NCI-H2029 (cell line): ENCODE measurements around the gene DAB1.

Experiments
- DNase-seq: peaks from one replicate; lab custom pipeline; 2025; lab: John Stamatoyannopoulos, UW

Gene DAB1

GRCh38 chr1:57411262-57411661, 12.6 kb downstream of the DAB1 start:
- DNase-seq = no peak

- DNase-seq = no peak
Measured at GRCh38 chr1:57410508-57410907, 13.4 kb downstream of the DAB1 start.

DNA sequence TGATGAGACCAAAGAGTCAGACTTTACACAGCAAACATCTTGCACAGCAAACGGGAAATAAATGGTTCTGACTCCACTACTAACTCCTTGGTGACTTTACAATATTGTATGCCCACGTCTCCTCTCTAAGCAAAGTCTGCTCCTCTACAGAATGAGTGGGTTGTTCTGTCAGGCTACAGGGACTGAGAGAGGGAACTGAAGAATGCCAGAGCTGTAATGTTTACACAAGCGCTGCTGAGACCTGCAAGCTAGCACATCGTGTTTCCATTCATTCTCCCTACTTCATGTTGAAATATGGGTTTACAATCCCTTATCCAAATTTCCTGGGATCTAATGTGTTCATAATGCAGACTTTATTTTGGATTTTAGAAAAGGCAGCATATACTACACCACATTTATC, 15.9 kb downstream of the DAB1 start:
- no peak for DNase-seq

DNA sequence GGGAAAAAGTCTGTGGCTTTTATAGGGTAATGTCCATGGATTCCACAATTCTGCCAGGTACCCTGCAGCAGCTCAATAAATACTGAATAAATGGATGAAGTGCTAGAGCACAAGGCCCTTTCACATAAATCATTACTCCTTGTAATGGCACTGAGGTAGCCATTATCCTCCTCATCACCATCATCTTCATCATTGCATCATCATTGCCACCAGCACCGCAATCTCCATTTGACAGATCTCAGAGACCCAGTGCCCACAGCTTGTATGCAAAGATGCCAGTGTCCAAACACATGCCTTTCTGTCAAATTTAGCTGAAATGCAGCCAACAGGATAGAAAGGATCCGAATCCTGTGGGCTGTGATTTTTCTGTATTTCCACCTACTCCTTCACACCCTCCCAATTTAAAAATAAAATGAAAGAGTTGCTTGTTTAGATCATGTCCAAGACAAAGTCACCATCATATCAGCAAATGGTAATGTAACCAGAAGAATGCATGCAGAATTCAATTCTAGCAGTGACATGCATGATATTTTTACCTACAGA, 17.4 kb downstream of the DAB1 start:
- DNase-seq = no peak

GRCh38 chr1:57404884-57405283, 19.0 kb downstream of the DAB1 start:
- DNase-seq = no peak

DNA sequence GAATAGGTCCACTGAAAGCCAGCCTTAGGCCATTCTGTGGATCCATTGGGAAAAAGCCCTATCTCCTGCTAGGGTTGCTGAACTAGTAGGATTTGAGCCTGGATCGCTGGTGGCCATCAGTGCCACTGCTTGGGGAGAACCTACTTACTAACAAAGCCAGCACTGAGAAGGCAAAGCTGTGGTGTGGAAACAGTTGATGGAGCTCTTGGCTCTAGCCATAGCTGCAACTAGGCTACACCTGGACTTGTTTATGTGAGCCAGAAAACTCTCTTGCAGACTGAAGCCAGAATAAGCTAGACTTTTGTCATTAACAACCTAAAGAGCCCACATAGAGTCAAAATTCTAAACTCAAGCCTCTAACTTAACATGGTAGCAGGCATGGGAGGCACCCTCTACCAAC, 20.7 kb downstream of the DAB1 start:
- DNase-seq = no peak

DNA sequence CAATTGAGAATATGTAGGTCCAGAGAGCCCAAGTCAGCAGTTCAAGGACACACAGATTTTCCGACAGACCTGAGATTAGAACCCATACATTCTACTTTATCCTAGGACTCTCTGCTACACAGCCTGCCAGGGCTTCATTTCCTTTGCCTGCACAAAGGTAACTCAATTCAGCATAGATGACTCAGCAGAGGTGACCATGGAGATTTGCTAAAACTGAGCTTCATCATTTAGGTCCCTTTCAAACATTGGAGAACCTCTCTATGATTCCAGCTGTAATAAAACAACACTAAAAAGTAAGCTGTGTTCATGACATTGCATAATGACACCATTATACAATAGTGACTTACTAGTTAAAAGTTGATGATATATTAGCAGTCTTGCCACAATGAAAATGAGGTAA, 22.2 kb downstream of the DAB1 start:
- no peak for DNase-seq

DNA sequence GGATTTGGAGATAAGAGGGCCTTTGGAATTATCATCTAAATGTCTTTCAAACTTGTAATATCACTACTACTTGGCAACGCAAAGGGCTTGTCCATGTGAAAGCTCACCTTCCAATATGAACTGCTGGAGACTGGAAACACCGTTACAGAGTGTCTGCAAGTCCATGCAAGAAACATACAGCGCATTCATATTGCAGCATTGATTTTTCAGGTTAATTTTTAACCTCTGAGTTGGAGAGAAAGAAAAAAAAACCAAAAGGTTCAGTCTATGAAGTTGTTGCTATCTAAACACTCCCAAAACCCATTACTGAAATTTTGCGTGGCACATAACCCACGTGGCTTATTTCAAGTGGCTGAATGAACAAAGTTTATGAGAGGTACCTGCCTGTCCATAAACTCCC, 23.8 kb downstream of the DAB1 start:
- no peak for DNase-seq

DNA sequence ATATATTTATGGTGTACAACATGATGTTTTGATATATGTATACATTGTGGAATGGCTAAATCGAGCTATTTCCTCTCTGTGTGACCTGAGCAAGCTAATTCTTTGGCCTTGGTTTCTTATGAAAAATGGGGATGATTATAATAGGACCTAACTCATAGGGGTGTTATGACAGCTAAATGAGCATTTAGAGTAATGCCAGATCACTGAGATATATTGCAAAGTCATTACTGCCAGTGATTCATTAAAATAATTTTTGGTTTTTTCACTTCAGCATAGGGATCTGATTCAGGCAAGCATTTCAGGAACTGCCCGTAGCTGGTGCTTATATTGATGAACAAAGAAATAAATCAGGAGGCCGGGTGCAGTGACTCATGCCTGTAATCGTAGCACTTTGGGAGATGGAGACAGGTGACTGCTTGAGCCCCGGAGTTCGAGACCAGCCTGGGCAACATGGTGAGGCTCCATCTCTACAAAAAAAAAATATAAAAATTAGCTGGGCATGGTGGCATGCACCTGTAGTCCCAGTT, 30.7 kb downstream of the DAB1 start:
- DNase-seq = no peak

- no peak for DNase-seq
Measured at GRCh38 chr1:57385336-57385735, 38.5 kb downstream of the DAB1 start.

- no peak for DNase-seq
Measured at GRCh38 chr1:57384901-57385300, 39.0 kb downstream of the DAB1 start.

DNA sequence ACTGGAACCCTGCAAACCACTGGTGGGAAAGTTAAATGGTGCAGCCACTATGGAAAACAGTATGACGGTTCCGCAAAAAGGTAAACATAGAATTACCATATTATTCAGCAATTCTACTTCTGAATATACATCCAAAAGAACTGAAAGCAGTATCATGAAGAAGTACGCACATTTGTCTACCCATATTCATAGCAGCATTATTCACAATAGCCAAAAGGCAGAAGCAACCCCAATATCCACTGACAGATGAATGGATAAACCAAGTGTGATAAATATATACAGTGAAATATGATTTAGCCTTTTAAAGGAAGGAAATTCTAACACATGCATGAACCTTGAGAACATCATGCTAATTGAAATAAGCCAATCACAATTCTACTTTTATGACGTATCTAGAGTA, 39.6 kb downstream of the DAB1 start:
- no peak for DNase-seq

DNA sequence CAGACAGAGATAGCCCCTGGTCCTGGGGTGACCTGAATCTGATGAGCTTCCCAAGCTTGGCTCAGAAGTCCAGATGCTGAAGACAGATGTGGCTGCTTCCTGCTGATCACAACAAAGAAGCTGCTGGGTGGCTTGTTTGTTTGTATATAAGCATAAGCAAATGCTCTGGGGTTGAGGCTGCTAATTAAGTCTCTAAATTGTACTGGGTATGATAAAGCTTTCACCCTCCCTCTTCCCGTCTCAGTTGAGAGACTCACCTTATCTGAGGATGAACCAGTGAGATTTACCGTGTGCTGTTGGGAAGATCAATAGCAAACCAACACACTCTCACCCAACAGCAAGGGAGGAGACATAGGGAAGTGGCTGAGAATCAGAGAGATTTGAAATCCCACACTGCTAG, 42.0 kb downstream of the DAB1 start:
- no peak for DNase-seq

GRCh38 chr1:57381426-57381825, 42.4 kb downstream of the DAB1 start:
- no peak for DNase-seq

DNA sequence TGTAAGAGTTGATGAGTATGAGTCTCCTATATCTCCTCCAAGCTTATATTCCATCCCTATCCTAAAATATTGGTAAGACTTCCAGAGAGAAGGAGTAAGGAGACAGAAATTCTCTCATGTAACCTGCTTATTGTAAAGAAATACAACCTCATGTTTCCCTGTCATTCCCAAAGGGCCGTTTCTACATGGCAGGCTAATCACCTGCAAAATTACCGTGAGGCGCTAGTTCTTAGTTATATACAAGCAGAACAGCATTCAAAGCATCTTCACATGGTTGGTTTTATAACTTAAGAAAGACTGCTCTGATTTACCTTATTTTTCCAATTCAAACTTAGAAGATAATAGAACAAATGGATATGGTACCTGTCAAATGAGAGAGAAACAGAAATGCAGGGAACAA, 42.9 kb downstream of the DAB1 start:
- DNase-seq = no peak

GRCh38 chr1:57378534-57378933, 45.3 kb downstream of the DAB1 start:
- DNase-seq = no peak

GRCh38 chr1:57377339-57378139, 46.3 kb downstream of the DAB1 start:
- no peak for DNase-seq

GRCh38 chr1:57376041-57376440, 47.8 kb downstream of the DAB1 start:
- no peak for DNase-seq

DNA sequence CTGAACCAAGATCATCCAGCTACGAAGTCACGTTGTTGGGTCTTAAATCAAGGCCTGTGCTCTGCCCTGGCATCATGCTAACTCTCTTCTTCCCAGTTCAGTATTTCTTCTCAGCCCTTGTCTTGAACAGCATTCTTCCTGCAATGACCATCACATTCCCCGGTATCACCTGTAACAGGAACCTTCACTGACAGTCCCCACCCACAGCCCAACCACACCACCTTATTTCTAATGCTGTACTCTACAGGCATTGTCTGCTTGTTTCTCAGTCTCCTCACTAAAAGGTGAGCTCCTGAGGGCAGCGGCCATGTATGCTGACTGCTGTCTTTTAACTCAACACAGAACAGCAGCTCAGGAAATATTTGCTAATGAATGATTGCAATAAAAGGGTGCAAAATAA, 54.0 kb downstream of the DAB1 start:
- DNase-seq = no peak

- DNase-seq = no peak
Measured at GRCh38 chr1:57367945-57368344, 55.9 kb downstream of the DAB1 start.

- DNase-seq = no peak
Measured at GRCh38 chr1:57363643-57364042, 60.2 kb downstream of the DAB1 start.

DNA sequence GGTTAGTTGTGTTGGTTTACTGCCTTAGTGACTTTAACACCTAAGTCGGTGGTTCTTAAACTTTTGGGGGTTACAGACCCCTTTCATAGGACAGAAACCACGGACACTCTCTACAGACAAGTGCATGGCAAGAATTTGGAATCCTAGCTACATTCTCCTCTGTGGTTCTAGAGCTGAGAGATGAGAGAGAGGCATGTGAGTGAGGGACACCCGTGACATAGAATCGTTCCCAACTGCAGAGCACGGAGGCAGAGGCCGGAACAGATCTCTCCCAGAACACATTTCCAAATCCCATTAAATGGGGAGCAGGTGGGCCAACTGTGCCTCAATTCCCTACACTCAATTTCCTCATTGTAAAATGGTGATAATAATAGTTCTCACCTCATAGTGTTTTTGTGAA, 60.7 kb downstream of the DAB1 start:
- no peak for DNase-seq

- DNase-seq = no peak
Measured at GRCh38 chr1:57362480-57362879, 61.4 kb downstream of the DAB1 start.

GRCh38 chr1:57361516-57361915, 62.3 kb downstream of the DAB1 start:
- no peak for DNase-seq
